ENCODE measurements around the gene TPCN1. TPM values are rescaled to one million over a fixed set of nuclear protein-coding genes. Genes with fewer than 3 reads are reported as not detected.

The TPCN1 gene
- polyA plus RNA-seq, 4 donors = 12.2 to 70.2 (median 34.4) TPM

GRCh38 chr12:113270709-113271009 lies 49.4 kb downstream of the TPCN1 start:
- FAIRE-seq (no peak), DNase-seq (no peak)
- Histone ChIP-seq H3K9me3 (ENCODE audit: control insufficient read depth in 2 of 2, insufficient read depth in 1 of 2, low read depth in 1 of 2, low read length in 1 of 2) (no peaks in the 10 kb centered on the region), H3K4me1 (ENCODE audit: control insufficient read depth in 3 of 3, insufficient read depth in 2 of 3, low read depth in 1 of 3, low read length in 2 of 3) (no peaks in the 10 kb centered on the region), H3K27me3 (ENCODE audit: control insufficient read depth in 3 of 3, insufficient read depth in 3 of 3, low read length in 3 of 3) (no peaks in the 10 kb centered on the region), H3K36me3 (ENCODE audit: control insufficient read depth in 3 of 3, insufficient read depth in 2 of 3, low read depth in 1 of 3, low read length in 3 of 3) (peaks cover 10 to 80% (median 11%) of the 10 kb centered on the region in 3 donors), H3K4me3 (ENCODE audit: low read depth in 1 of 3, low read length in 3 of 3) (no peak overlapping the region), H3K27ac (ENCODE audit: low read depth in 1 of 3, low read length in 2 of 3) (no peak overlapping the region)
- WGBS, 3 donors = 76 to 92% (median 84%) methylated on average over 11 of the region's 11 CpGs

- H3K36me3 ChIP-seq (ENCODE audit: control insufficient read depth in 3 of 3, insufficient read depth in 2 of 3, low read depth in 1 of 3, low read length in 3 of 3) = peaks cover 3 to 75% (median 13%) of the 10 kb centered on the region in 3 donors
- H3K4me3 ChIP-seq (ENCODE audit: low read depth in 1 of 3, low read length in 3 of 3) = no peak overlapping the region
- no peaks in the 10 kb centered on the region for H3K9me3 ChIP-seq (ENCODE audit: control insufficient read depth in 2 of 2, insufficient read depth in 1 of 2, low read depth in 1 of 2, low read length in 1 of 2)
- H3K27ac ChIP-seq (ENCODE audit: low read depth in 1 of 3, low read length in 2 of 3) = peak overlapping the region in 1 of 3 donors; percentile 81
- WGBS, 3 donors = 77 to 91% (median 88%) methylated on average over 10 of the region's 10 CpGs
- no peaks in the 10 kb centered on the region for H3K4me1 ChIP-seq (ENCODE audit: control insufficient read depth in 3 of 3, insufficient read depth in 2 of 3, low read depth in 1 of 3, low read length in 2 of 3)
- FAIRE-seq (no peak), DNase-seq (no peak)
- H3K27me3 ChIP-seq (ENCODE audit: control insufficient read depth in 3 of 3, insufficient read depth in 3 of 3, low read length in 3 of 3) = no peaks in the 10 kb centered on the region
Measured at GRCh38 chr12:113271466-113271852, 50.2 kb downstream of the TPCN1 start.

DNA sequence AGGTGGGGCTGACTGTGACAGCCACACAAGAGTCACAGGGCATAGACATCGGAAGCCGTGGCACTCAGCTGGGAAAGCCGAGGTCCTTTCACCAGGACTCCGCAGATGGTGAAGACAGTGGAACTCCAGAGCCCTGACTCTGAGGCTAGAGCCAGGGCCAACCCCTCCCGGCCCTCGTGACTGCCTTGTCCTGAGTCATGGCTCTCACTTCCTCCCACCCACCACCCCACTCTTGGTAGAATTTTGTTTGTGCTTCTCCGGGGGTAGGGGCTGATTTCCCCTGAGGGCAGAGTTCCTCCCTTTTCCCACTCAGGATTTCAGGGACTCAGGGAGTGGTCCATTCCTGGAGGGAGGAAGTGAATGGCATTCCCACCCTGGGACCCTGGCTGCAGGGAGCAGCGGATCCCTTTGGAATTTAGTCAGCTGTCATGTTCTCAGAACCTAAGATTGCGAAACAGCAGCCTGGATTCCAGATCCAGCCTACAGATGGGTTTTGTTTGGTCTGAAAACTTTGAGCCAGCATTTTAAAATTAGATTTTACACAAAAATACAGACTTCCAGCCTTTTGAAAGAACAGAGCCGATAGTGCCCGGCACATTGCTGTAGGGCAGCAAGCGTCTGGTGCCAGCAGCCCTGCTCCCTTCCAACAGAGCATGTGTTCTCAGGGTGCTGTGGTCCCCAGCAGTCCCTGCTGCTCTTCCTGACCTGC lies 50.7 kb downstream of the TPCN1 start:
- DNase-seq (peak in 1 of 2 donors; percentile 20), FAIRE-seq (no peak)
- Histone ChIP-seq H3K27ac (ENCODE audit: low read depth in 1 of 3, low read length in 2 of 3) (peak overlapping the region in 1 of 3 donors; percentile 81), H3K9me3 (ENCODE audit: control insufficient read depth in 2 of 2, insufficient read depth in 1 of 2, low read depth in 1 of 2, low read length in 1 of 2) (no peaks in the 10 kb centered on the region), H3K4me3 (ENCODE audit: low read depth in 1 of 3, low read length in 3 of 3) (no peak overlapping the region), H3K36me3 (ENCODE audit: control insufficient read depth in 3 of 3, insufficient read depth in 2 of 3, low read depth in 1 of 3, low read length in 3 of 3) (peaks cover 7 to 74% (median 16%) of the 10 kb centered on the region in 3 donors), H3K27me3 (ENCODE audit: control insufficient read depth in 3 of 3, insufficient read depth in 3 of 3, low read length in 3 of 3) (no peaks in the 10 kb centered on the region), H3K4me1 (ENCODE audit: control insufficient read depth in 3 of 3, insufficient read depth in 2 of 3, low read depth in 1 of 3, low read length in 2 of 3) (no peaks in the 10 kb centered on the region)
- WGBS, 3 donors = 57 to 90% (median 71%) methylated on average over 12 of the region's 12 CpGs

- H3K4me3 ChIP-seq (ENCODE audit: low read depth in 1 of 3, low read length in 3 of 3) = no peak overlapping the region
- no peak for DNase-seq
- H3K36me3 ChIP-seq (ENCODE audit: control insufficient read depth in 3 of 3, insufficient read depth in 2 of 3, low read depth in 1 of 3, low read length in 3 of 3) = peaks cover 12 to 75% (median 21%) of the 10 kb centered on the region in 3 donors
- 91 to 96% (median 93%) methylated on average over 13 of the region's 13 CpGs for WGBS, 3 donors
- H3K27me3 ChIP-seq (ENCODE audit: control insufficient read depth in 3 of 3, insufficient read depth in 3 of 3, low read length in 3 of 3) = no peaks in the 10 kb centered on the region
- FAIRE-seq = no peak
- H3K9me3 ChIP-seq (ENCODE audit: control insufficient read depth in 2 of 2, insufficient read depth in 1 of 2, low read depth in 1 of 2, low read length in 1 of 2) = no peaks in the 10 kb centered on the region
- no peaks in the 10 kb centered on the region for H3K4me1 ChIP-seq (ENCODE audit: control insufficient read depth in 3 of 3, insufficient read depth in 2 of 3, low read depth in 1 of 3, low read length in 2 of 3)
- no peak overlapping the region for H3K27ac ChIP-seq (ENCODE audit: low read depth in 1 of 3, low read length in 2 of 3)
Measured at GRCh38 chr12:113273053-113273725, 51.9 kb downstream of the TPCN1 start.

DNA sequence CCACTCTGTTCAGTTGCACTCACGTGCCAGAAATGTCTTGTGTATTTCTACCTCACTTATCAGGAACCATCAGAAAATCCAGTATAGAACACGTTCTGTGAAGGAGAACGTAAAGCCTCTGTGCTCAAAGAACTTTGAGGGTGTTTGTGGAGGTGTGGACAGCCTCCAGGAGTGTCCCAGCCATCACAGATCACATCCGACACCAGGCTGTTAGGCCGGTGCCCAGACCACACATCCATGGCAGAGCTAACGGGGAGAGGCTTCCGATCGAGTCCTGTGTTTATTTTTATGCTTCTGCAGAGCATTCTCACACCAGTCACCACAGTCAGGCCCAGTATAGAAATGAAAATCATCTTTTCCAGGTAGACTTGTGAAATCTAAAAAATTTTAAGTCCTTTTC lies 53.6 kb downstream of the TPCN1 start:
- Histone ChIP-seq H3K9me3 (ENCODE audit: control insufficient read depth in 2 of 2, insufficient read depth in 1 of 2, low read depth in 1 of 2, low read length in 1 of 2) (no peaks in the 10 kb centered on the region), H3K27ac (ENCODE audit: low read depth in 1 of 3, low read length in 2 of 3) (no peak overlapping the region), H3K4me3 (ENCODE audit: low read depth in 1 of 3, low read length in 3 of 3) (no peak overlapping the region), H3K4me1 (ENCODE audit: control insufficient read depth in 3 of 3, insufficient read depth in 2 of 3, low read depth in 1 of 3, low read length in 2 of 3) (no peaks in the 10 kb centered on the region), H3K27me3 (ENCODE audit: control insufficient read depth in 3 of 3, insufficient read depth in 3 of 3, low read length in 3 of 3) (no peaks in the 10 kb centered on the region), H3K36me3 (ENCODE audit: control insufficient read depth in 3 of 3, insufficient read depth in 2 of 3, low read depth in 1 of 3, low read length in 3 of 3) (peaks cover 12 to 67% (median 21%) of the 10 kb centered on the region in 3 donors)
- FAIRE-seq (no peak), DNase-seq (no peak)
- 94 to 98% (median 95%) methylated on average over 8 of the region's 8 CpGs for WGBS, 3 donors

- Histone ChIP-seq H3K4me3 (ENCODE audit: low read depth in 1 of 3, low read length in 3 of 3) (no peak overlapping the region), H3K36me3 (ENCODE audit: control insufficient read depth in 3 of 3, insufficient read depth in 2 of 3, low read depth in 1 of 3, low read length in 3 of 3) (peaks cover 12 to 57% (median 20%) of the 10 kb centered on the region in 3 donors), H3K27me3 (ENCODE audit: control insufficient read depth in 3 of 3, insufficient read depth in 3 of 3, low read length in 3 of 3) (no peaks in the 10 kb centered on the region), H3K9me3 (ENCODE audit: control insufficient read depth in 2 of 2, insufficient read depth in 1 of 2, low read depth in 1 of 2, low read length in 1 of 2) (no peaks in the 10 kb centered on the region), H3K27ac (ENCODE audit: low read depth in 1 of 3, low read length in 2 of 3) (no peak overlapping the region), H3K4me1 (ENCODE audit: control insufficient read depth in 3 of 3, insufficient read depth in 2 of 3, low read depth in 1 of 3, low read length in 2 of 3) (no peaks in the 10 kb centered on the region)
- no peak for DNase-seq
- WGBS, 3 donors = 76 to 88% (median 82%) methylated on average over 8 of the region's 8 CpGs
- no peak for FAIRE-seq
Measured at GRCh38 chr12:113276306-113276705, 55.0 kb downstream of the TPCN1 start.

- FAIRE-seq = no peak
- 95 to 96% (median 96%) methylated on average over 10 of the region's 10 CpGs for WGBS, 3 donors
- Histone ChIP-seq H3K4me1 (ENCODE audit: control insufficient read depth in 3 of 3, insufficient read depth in 2 of 3, low read depth in 1 of 3, low read length in 2 of 3) (no peaks in the 10 kb centered on the region), H3K36me3 (ENCODE audit: control insufficient read depth in 3 of 3, insufficient read depth in 2 of 3, low read depth in 1 of 3, low read length in 3 of 3) (peaks cover 12 to 54% (median 20%) of the 10 kb centered on the region in 3 donors), H3K27me3 (ENCODE audit: control insufficient read depth in 3 of 3, insufficient read depth in 3 of 3, low read length in 3 of 3) (no peaks in the 10 kb centered on the region), H3K27ac (ENCODE audit: low read depth in 1 of 3, low read length in 2 of 3) (no peak overlapping the region), H3K4me3 (ENCODE audit: low read depth in 1 of 3, low read length in 3 of 3) (no peak overlapping the region), H3K9me3 (ENCODE audit: control insufficient read depth in 2 of 2, insufficient read depth in 1 of 2, low read depth in 1 of 2, low read length in 1 of 2) (no peaks in the 10 kb centered on the region)
- DNase-seq = no peak
Measured at GRCh38 chr12:113276946-113277500, 55.8 kb downstream of the TPCN1 start.

GRCh38 chr12:113277511-113277910 lies 56.2 kb downstream of the TPCN1 start:
- WGBS, 3 donors = 94 to 97% (median 95%) methylated on average over 5 of the region's 5 CpGs
- no peak overlapping the region for H3K4me3 ChIP-seq (ENCODE audit: low read depth in 1 of 3, low read length in 3 of 3)
- DNase-seq (no peak), FAIRE-seq (no peak)
- H3K9me3 ChIP-seq (ENCODE audit: control insufficient read depth in 2 of 2, insufficient read depth in 1 of 2, low read depth in 1 of 2, low read length in 1 of 2) = no peaks in the 10 kb centered on the region
- H3K27me3 ChIP-seq (ENCODE audit: control insufficient read depth in 3 of 3, insufficient read depth in 3 of 3, low read length in 3 of 3) = no peaks in the 10 kb centered on the region
- H3K27ac ChIP-seq (ENCODE audit: low read depth in 1 of 3, low read length in 2 of 3) = no peak overlapping the region
- peaks cover 12 to 52% (median 20%) of the 10 kb centered on the region in 3 donors for H3K36me3 ChIP-seq (ENCODE audit: control insufficient read depth in 3 of 3, insufficient read depth in 2 of 3, low read depth in 1 of 3, low read length in 3 of 3)
- H3K4me1 ChIP-seq (ENCODE audit: control insufficient read depth in 3 of 3, insufficient read depth in 2 of 3, low read depth in 1 of 3, low read length in 2 of 3) = no peaks in the 10 kb centered on the region

Measured in small intestine (tissue), 7 donors.